HG03039 (cell line): ENCODE results near the gene MME.

Experiments
- ATAC-seq: cut with Tn5 transposase; IDR thresholded peaks from one replicate; pipeline ENCODE4 v1.9.1; 2021; ENCODE audit warnings: mild to moderate bottlenecking, moderate library complexity; ENCODE audit not compliant: unreplicated experiment

Gene MME

DNA sequence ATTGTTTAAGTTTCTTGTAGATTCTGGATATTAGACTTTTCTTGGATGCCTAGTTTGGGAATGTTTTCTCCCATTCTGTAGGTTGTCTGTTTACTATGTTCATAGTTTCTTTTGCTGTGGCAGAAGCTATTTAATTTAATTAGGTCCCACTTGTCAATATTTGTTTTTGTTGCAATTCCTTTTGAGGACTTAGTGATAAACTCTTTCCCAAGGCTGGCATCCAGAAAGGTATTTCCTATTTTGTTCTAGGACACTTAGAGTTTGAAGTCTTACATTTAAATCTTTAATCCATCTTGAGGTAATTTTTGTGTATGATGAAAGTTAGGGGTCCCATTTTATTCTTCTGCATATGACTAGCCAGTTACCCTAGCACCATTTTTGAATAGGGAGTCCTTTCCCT lies 54.9 kb downstream of the MME start:
- no peak for ATAC-seq

DNA sequence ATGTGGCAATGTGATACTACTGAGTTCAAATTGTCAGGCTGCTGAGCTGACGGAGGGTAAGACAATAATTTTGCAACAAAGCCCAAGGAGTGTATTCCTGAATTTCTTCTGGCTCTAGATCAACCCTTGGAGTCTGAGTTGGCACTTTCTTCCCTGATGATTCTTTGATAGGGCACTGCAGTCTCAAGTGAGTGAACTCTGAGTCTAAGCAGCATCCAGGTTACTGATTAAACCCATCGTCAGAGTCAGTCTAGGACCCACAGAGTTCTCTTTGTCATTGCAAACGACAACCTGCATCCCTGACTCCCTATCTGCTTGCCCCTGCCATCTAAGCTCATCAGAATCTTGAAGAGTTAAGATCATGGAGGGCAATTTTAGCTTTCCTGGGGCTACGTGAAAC lies 58.6 kb downstream of the MME start:
- no peak for ATAC-seq

DNA sequence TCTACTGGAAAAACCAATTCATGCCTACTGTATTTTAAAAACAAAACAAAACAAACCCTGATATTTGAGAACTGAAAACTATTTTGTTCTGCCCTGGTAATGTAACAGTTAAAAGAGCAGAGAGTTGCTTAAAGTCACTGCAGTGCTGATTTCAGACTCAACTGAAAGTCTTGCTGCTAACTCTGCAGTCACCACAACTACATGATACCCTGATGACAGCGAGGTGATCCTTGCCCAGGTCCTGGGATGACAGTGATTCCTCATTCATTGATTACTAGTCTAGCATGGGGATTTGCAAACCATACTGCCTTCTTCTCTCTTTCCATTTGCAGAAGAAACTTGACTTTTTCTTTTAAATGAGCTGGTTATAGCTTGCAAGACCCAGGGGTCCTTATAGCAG lies 67.5 kb downstream of the MME start:
- no peak for ATAC-seq

DNA sequence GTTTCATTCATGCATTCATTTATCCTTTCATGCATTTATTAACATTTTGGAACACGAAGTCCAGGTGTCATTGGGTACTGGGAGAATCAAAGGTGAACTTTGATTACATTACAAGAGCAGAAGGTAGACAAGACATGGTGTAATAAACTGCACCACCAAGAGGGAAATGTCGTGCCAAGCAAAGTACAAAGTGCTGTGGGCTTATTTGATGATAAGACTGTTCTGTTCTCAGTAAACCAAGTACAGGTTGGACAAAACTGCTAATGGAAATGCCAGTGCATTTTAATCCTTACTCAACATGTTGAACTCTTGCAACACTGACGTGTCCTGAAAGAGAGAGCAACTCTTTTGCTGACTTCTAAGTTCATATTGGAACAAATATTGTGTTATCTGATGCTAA lies 69.4 kb downstream of the MME start:
- ATAC-seq: no peak

DNA sequence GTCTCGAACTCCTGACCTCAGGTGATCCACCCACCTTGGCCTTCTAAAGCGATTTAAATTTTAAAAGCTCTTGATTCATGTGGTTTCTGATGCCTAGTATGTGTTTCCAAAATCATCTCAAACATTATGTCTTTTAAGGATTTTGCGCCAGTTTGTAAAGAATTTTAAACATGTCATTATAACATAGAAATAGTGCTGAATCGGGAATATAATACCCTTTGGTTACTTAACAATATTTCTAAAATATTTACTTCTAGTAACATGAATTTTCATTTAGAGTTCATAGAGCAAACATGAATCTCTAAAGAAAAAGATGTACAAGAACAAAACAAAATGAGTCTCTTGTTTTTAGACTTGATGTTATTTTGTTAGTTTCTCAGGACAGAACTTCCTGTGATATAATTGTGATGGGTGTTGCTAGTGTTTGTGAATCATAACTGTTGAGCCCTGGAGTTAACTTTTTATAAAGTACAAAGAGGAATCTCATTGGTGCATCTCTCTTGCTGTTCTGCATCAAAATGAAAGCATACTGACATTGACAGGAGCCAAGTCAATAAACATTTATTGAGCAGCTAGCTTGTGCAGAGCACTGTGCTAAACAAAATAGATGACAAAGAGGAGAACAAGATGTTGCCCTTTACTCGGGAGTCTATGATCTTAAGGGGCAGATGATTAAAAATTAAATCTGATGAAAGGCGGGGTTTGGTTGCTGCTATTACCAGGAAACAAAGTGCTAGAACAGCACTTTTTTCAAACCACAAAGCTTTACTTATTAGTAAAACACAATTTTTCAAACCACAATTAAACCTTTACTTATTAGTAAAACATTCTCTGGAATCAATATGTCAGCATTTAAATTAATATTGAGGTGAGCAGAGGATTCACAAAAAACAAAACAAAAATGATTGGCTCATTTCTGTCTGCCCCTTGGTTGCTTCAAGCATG lies 73.4 kb downstream of the MME start:
- ATAC-seq: no peak

DNA sequence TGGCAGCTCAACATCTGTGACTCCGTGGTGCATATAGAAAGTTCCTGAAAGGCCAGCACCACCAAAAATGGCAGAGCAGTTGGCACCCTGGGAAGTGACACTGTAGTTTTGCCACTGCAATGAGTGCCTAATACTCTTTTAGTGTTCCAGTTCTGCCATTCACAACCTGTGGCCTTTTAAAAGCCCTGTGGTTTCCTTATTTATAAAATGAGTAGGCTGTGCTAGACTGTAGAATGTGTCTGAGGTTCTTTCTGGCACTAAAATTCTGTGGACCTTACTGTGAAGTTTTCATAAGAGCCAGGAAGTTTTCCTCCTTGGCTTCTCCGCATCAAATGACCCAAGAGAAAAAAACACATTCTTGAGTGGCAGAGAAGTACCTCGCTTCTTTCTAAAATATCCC lies 74.1 kb downstream of the MME start:
- no peak for ATAC-seq

DNA sequence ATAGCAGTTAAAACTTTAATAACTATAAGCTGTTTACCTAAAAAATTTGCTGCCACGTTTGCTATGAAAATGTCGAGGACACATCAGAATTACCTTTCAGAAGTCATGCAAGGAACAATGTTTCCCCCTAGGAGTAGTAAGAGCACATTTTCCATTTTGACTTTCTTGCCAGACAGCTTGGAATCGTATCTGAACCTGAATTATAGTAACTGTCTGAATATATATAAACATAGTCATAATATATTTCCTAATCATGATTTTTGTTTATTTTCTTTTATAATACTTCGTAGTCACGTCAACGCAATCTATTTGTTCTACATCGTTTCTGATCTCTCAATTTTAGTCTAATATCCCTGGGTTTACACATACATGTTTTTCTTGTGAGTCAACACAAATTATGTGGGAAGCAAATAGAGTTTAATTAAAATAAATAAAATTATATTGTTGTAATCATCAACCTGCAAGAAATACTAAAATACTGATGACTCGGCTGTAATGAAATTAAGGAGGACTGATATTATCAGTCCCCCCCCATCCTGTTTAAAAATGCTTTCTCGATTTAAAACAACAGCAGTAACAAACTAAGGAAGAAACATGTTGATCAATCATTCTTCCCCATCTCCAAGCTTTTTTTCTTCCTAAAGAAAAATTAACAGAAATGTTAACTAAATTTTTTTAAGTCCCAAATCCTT lies 78.4 kb downstream of the MME start:
- ATAC-seq: no peak

DNA sequence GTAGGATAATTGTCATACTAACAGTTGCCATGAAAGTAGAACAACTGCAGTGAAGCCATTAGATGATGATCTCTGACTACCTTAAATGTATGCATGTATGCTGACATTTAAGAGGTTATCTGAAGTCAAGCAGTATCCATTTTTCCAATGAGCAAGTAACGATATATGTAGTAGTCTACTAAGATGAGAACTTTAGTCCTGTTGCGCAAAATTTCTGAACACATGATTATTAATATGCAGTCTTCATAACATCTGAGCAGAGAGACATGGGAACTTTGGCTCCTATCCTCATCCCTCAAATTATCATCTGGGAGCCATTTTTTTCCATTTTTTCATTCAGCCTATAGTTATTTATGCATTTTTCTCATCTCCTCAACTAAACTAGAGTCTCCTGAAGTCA lies 79.2 kb downstream of the MME start:
- no peak for ATAC-seq

DNA sequence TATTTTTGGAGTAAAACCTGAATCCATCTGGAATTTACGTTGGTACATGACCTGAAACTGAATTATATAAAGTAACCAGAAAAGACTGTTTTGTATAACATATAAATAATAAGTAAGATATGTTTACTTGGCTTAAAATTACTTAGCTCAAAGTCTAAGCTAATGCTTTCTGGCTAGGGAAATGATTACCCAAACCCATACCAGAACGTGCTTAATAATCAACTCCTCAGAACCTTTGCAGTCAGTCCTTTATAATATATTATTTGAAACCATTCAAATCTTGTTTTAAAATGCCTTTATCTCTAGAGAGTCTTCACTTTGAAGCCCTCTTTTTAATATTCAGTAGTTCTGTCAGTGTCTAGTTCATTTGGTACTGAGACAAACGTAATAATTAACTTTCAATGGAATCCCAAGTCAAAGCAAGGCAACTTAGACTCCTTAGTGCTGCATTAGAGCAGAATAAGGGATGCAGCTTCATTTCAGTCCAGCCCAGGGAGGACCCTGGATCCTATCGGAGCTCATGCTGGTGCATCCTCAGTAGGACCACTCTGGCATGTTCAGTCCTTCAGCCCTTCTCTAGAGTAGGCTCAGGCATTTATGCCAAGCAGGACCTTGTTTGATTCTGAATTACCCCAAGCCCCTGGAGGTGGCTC lies 81.6 kb downstream of the MME start:
- no peak for ATAC-seq

DNA sequence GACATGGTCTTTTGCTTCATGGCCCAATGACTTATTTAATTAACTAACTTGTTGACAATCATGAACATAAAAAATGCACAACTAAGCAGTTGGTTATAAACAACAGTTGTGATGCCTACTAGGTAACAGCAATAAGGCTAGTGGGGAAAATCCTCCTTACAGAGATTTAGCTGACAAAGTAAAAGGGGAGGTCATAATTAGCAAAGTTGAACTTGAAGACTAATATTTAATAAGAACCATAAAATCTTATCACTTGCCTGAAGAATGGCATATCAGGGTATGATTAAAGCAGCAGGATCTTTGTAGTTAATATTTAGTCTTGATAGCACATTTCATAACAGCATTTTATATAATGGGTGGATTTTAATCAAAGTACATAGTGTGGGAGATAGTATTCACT lies 84.2 kb downstream of the MME start:
- ATAC-seq: no peak

DNA sequence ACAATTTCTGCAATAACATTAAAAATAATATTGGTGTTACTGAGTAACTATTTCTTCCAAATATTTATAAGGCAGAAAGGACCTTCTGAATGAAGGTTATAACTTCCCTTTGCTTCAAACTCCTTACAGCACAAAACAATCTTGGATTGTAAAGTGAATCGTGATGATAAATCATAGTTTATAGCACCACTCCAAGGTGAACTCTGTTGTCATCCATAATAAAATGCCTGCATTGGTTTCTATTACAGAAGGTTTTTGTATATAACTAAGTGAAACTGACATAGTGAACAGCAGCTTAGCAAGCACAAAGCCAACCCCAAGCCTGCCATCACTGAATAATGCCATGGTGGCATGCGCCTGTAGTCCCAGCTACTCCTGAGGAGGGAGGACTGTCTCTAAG lies 86.3 kb downstream of the MME start:
- ATAC-seq: no peak

DNA sequence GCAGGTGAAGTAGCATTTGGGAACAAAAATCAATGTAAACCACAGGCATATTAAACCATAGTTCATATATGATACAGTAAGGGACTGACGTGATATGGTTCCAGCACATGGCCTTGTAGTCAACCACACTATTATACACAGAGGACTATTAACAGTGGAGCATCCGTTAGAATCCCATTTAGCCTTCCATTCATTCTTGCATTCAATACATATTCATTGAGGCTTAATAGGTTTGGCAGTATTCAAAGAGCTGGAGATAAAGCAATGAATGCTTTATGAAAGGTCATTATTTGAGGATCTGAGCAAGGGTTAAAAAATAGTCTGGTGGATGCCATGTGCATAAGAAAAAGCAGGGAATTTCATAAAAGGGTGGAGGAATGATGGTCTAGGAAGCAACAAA lies 89.1 kb downstream of the MME start:
- ATAC-seq: no peak

DNA sequence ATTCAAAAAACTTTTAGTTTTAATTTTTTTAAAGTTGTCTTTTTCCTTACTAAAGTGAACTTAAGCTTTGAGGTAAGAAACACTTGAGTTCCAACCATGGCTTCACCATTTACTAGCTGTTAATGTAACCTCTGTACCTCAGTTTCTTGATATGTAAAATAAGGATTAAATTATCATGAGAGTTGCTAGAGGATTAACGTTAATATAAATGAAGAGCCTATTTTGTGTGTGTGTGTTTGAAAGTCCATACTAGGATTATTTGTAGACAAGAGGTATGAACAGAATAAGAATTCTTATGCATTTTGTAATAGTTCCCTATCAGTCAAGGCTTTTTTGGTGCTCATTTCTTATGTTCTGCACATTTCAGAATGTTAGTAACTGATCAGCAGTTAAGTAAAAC lies 93.7 kb downstream of the MME start:
- ATAC-seq: no peak

DNA sequence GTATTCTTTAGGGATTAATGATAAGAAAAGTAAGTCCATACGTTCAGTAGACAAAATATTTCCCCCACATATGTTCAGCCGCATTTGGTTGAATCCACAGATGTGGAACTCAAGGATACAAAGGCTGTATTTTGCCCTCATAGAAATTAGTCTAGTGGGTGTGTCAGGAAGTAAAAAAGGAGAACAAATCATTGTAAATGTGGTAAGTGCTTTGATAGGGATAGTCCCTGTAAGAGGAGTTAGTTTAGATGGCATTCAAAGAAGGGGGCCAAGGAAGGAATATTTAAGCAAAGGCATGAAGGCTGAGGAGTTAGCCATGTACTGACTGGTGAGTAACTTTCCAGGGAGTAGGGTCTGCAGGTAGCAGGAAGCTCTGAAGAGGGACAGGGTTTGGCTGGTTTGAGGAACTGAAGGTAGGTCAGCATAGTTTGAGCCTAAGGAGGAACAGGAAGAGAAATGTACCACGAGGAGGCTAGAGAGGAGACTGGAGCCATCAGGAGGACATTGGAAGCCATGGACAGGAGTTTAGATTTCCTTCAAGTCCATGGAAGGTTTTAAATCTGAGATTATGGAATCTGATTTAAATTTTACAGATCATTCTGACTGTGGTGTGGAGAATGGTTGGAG lies 98.8 kb downstream of the MME start:
- no peak for ATAC-seq

DNA sequence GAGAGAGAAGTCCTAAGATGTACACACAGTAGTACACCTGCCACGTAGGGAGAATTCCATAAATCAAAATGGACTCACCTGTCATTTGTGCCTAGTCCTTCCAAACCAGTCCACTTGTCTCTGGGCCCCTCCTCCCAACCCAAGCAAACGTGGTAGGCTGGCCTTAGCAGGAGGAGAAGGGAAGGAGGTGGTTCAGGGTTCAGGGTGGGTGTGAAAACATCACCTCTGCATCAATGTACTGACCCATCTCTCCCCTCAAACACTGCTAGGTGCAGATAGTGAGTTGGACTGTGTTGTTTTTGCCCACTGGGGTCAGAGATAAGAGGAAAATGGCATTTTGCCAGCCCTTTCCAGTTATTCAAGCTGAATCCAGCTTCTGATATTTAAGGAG lies 99.3 kb downstream of the MME start:
- no peak for ATAC-seq

DNA sequence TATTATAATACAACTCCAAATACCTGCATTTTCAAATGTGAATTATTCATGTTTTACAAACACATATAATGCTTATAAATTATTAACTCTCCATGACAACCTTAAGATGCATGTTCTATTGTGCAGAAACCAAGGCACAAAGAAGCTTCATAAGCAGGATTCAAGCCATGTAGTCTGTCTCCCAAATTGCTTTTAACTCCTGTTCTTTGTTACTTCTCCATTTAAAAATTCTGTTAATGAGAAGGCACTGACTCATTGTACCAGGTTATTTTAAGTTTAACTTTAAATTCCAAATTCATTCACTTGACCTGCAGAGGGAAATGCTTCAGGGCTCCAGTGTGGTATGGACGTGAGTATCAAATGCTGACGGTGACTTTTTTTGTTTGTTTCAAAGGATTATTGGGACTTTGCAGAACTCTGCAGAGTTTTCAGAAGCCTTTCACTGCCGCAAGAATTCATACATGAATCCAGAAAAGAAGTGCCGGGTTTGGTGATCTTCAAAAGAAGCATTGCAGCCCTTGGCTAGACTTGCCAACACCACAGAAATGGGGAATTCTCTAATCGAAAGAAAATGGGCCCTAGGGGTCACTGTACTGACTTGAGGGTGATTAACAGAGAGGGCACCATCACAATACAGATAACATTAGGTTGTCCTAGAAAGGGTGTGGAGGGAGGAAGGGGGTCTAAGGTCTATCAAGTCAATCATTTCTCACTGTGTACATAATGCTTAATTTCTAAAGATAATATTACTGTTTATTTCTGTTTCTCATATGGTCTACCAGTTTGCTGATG lies 100.0 kb downstream of the MME start:
- ATAC-seq: no peak

DNA sequence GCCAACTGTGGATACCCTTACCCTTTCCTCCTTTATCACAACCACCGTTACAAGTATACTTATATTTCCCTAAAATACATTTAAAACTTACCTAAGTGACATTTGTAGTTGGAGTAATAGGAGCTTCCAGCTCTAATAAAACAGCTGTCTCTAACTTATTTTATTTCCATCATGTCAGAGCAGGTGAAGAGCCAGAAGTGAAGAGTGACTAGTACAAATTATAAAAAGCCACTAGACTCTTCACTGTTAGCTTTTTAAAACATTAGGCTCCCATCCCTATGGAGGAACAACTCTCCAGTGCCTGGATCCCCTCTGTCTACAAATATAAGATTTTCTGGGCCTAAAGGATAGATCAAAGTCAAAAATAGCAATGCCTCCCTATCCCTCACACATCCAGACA lies 102.3 kb downstream of the MME start:
- ATAC-seq: no peak

DNA sequence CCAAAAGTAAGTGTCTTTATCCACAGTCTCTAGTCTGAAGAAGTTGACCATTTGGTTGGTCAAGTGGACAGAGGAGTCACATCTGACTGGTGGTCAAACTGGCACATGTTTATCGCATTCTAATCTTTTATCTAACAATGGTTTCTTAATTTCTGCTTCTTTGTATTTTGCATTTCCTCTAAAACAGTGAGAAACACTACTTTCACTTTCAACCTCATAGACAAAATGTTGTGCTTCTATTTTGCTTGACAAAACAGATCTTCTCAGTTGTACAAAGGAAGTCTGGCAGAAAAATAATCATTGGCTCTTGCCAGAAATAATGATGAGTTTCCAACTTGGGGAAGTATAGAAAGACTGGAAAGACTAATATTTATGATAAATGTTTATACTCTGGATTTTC lies 103.9 kb downstream of the MME start:
- ATAC-seq: no peak

DNA sequence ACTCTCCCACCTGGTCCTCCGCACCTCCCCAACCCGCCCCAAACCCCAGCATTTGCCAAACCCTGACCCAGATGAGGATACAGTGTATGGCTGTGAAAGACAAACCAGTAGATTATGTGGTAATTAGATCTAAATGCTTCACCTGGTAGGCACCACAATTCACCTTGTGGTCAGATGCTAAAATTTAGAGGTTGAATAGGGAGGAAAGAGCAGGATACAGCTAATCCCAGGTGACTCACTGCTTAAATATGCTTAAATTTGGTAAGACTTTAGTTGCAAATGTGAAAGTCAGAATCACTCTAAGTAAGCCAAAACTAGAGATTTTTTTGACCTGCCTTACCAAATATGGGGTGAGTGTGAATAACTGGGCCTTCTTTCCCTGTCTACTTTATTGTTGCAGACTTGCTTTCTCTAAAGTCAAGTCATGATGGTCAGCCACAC lies 105.5 kb downstream of the MME start:
- ATAC-seq: no peak

DNA sequence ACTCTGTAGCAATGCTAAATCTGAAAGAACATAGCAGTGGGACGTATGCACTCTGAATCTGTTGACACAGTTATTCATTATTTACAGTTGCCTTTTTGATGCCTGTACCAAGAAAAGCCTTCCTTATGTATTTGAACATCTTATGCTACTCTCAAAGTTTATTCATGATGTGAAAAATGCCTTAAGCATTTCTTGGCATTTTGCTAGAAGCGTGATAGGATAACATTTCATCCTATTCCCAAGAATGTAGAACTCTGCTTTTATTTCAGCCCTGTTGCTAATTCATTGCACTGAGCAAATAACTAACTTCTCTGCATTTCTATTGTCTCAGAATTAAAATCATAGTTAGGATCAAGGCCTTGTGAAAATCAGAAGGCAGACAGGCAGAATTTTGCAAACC lies 107.9 kb downstream of the MME start:
- no peak for ATAC-seq

DNA sequence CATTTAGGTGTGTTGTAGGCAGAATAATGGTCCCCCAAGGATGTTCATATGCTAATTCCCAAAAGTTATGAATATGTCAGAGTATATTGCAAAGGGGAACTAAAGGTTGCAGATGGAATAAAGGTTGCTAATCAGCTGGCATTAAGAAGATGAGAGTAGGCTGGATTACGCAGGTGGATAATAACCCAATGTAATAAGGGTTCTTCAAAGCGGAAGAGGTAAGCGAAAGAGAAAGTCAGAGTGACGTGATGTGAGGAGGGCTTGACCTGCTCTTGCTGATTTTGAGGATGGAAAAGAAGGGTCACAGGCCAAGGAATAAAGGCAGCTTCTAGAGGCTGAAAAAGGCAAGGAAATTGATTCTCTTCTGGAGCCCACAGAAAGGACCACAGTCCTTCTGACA lies 109.4 kb downstream of the MME start:
- ATAC-seq: no peak
